ENCODE data around the gene CFAP221. TPM values are rescaled to one million over a fixed set of nuclear protein-coding genes. Genes with fewer than 3 reads are reported as not detected.

CFAP221 gene
- total and polyA plus RNA-seq, 8 donors, result 10.1 to 25.3 (median 15.2) TPM

- no peak for FAIRE-seq
- ATAC-seq, result peak; percentile 79 to 93 (median 92)
- peaks cover 0 to 8% (median 0%) of the 10 kb centered on the region in 3 donors for H3K4me1 ChIP-seq
- no peak overlapping the region for H3K4me3 ChIP-seq
- no peaks in the 10 kb centered on the region for H3K27me3 ChIP-seq
- DNase-seq, result peak; percentile 47 to 84 (median 70)
- intact Hi-C loops (cut with DNase I), result no loop called here
- no peaks in the 10 kb centered on the region for H3K9me3 ChIP-seq
- H3K36me3 ChIP-seq, result no peaks in the 10 kb centered on the region
- no peak overlapping the region for H3K27ac ChIP-seq
- TF ChIP-seq CTCF (IDR thresholded peaks at IDR 0.05), result peak; percentile 84 to 97 (median 90)
- WGBS, 2 donors, result 5% methylated on average over 17 of the region's 17 CpGs
These were observed 97.5 kb downstream of the CFAP221 start for GRCh38 chr2:119641562-119642258.

- intact Hi-C loops (cut with DNase I), result no loop called here
These were observed 99.9 kb downstream of the CFAP221 start for GRCh38 chr2:119644186-119644585.

GRCh38 chr2:119645173-119645855 lies 101.1 kb downstream of the CFAP221 start:
- intact Hi-C loops (cut with DNase I), result no loop called here
- peak in 2 of 4 donors; percentile 48 to 60 for ATAC-seq
- Histone ChIP-seq H3K36me3 (no peaks in the 10 kb centered on the region), H3K9me3 (no peaks in the 10 kb centered on the region), H3K27me3 (no peaks in the 10 kb centered on the region), H3K4me3 (no peak overlapping the region), H3K4me1 (peaks cover 0 to 8% (median 0%) of the 10 kb centered on the region in 3 donors), H3K27ac (peak overlapping the region in 1 of 4 donors; percentile 16)
- no peak for TF ChIP-seq CTCF (IDR thresholded peaks at IDR 0.05)
- 46 to 49% methylated on average over 3 of the region's 3 CpGs for WGBS, 2 donors
- DNase-seq, result peak in 1 of 6 donors; percentile 34
- FAIRE-seq, result no peak

More at GRCh38 chr2:119644186-119644585, 99.9 kb downstream of the CFAP221 start:
- no peak for TF ChIP-seq CTCF (IDR thresholded peaks at IDR 0.05)
- H3K9me3 ChIP-seq, result no peaks in the 10 kb centered on the region
- 84 to 89% methylated on average over 3 of the region's 3 CpGs for whole genome bisulfite sequencing, 2 donors
- H3K27me3 ChIP-seq, result no peaks in the 10 kb centered on the region
- H3K4me1 ChIP-seq, result peaks cover 0 to 8% (median 0%) of the 10 kb centered on the region in 3 donors
- DNase-seq (peak in 1 of 6 donors; percentile 32), ATAC-seq (peak in 1 of 4 donors; percentile 21), FAIRE-seq (no peak)
- H3K36me3 ChIP-seq, result no peaks in the 10 kb centered on the region
- no peak overlapping the region for H3K4me3 ChIP-seq
- H3K27ac ChIP-seq, result peak overlapping the region in 2 of 4 donors; percentile 12 to 30

- no peak overlapping the region for H3K4me3 ChIP-seq
- no peak for TF ChIP-seq CTCF (IDR thresholded peaks at IDR 0.05)
- H3K36me3 ChIP-seq, result no peaks in the 10 kb centered on the region
- H3K4me1 ChIP-seq, result peaks cover 0 to 8% (median 0%) of the 10 kb centered on the region in 3 donors
- ATAC-seq (no peak), FAIRE-seq (no peak), DNase-seq (no peak)
- no peaks in the 10 kb centered on the region for H3K27me3 ChIP-seq
- WGBS, 2 donors, result 84 to 97% methylated on average over 3 of the region's 3 CpGs
- H3K27ac ChIP-seq, result no peak overlapping the region
- no peaks in the 10 kb centered on the region for H3K9me3 ChIP-seq
- intact Hi-C loops (cut with DNase I), result no loop called here
These were observed 101.9 kb downstream of the CFAP221 start for GRCh38 chr2:119646149-119646548.
